GM19324 (cell line): ENCODE data around the gene MBD3L1.

Experiments
- ATAC-seq: cut with Tn5 transposase; IDR thresholded peaks from one replicate; pipeline ENCODE4 v1.9.1; 2021; ENCODE audit warnings: mild to moderate bottlenecking, moderate library complexity; ENCODE audit not compliant: unreplicated experiment, low FRiP score

Gene MBD3L1

DNA sequence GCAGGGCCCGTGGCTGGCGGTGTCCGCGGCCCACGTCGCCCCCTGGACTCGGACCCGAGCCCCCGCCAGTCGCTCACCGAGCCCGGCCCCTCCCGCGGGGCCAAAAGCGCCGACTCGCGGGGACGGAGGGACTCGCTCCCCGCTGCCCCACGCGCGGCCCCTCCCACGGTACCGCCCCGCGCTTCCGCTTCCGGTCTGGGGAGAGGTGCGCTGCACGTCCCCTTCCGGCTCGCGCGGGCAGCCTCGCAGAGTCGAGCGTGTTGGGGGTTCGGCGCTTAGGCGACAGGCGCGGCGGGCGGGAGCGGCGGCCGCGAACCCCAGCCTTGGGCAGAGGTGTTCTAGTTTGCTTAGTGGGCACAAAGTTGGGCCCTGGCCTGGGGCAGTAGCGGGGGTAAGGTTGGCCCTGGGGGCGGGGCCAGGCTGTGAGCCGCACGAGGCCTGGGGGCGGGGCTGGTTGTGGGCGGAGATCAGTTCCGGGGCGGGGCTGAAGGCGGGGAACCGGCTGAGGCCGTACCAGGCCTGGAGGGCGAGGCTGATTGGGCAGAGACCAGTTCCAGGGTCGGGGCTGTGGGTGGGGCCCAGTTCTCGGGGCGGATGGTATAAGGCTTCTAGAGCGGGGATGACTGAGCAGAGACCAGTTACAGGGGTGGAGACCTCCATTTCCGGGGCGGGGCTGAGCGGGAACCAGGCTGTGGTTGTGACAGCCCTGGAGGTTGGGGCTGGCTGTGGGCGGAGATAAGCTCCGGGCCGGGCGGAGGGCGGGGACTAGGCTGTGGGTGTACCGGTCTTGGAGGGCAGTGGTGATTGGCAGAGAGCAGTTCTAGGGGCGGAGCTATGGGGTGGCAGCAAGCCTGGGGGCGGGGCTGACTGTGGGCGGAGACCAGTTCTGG, at the start of gene MBD3L1, which contains the start of gene ZNF558:
Gene MBD3L1, plus strand, starts transcription at position 246 of the 890 bp plus-strand sequence. CDS start 10,302 bp downstream, outside the sequence.
Gene ZNF558, minus strand, starts transcription at position 173 of the 890 bp plus-strand sequence. CDS start 9,645 bp downstream, outside the sequence.
- ATAC-seq: no peak

DNA sequence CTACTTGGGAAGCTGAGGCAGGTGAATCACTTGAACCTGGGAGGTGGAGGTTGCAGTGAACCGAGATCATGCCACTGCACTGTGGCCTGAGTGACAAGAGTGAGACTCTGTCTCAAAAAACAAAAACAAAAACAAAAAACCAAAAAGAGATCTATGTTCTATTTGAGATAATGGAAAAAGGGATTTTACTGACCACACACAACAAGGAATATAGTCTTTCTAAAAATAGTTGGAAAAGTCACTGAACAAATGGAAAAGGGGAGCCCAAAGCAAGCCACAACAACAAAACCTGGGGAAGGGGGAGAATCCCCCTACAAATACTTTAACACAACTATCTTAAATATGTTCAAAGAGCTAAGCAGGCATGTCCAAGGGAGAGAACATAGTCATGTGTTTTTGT, 37.4 kb upstream of the MBD3L1 start:
- ATAC-seq: no peak

DNA sequence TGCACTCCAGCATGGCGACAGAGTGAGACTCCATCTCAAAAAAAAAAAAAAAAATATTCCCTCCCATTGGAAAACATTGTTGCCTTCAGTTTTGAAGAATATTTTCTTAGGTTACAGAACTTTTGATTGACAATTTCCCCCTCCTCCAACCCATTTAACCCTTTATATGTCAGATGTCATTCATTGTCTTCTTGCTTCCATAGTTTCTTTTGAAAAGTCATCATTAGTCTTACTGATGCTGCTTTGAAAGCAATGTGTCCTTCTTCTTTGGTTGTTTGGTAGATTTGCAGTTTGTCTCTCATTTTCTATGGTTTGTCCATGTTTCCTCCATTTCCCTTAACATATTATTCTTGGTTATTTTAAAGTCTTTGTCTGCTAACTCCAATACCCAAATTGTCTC, 25.5 kb upstream of the MBD3L1 start:
- ATAC-seq: no peak

DNA sequence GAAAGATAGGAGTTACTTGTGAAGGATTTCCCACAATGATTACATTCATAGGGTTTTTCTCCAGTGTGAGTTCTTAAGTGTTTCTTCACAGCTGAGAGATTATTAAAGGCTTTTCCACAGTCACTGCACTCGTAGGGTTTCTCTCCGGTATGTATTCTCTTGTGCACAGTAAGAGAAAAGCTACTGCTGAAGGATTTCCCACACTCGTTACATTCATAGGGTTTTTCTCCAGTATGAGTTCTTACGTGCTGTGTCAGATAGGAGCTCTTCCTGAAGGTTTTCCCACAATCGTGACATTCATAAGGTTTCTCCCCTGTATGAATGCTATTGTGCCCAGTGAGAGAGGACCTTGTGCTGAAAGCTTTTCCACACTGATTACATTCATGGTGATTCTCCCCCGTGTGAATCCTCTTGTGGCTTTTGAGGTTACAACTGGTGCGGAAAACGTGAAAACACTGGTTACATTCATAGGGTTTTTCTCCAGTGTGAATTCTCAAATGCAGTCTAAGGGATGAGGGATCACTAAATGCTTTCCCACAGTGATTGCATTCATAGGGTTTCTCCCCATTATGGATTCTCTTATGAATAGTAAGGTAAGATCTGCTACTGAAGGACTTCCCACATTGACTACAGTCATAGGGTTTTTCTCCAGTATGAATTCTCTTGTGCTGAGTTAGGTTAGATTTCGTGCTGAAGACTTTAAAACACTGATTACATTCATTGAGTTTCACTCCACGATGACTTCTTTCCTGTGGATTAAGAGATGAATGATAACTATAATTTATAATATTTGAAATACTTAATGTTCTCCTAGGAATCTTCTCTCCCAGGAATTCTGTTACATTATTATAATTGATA, 20.6 kb upstream of the MBD3L1 start:
- no peak for ATAC-seq

DNA sequence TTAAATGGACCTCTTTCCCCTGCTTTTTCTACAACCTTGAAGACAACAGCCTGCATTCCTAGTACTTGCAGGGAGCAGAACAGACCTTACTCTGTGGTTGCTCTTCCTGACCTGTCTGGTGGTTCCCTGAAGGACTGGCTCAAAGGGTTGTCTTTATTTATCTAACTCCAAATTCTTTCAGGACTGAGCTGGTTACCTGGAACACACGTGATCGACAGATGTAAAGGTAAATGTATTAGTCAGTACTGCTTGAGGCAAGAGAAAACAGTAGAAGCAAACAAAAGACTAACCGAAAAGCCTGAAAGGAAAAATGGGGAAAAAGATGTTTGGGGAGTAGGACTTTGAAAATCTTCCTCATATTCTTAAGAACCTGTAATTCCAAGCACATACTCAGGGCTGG, 18.0 kb upstream of the MBD3L1 start:
- ATAC-seq: no peak

DNA sequence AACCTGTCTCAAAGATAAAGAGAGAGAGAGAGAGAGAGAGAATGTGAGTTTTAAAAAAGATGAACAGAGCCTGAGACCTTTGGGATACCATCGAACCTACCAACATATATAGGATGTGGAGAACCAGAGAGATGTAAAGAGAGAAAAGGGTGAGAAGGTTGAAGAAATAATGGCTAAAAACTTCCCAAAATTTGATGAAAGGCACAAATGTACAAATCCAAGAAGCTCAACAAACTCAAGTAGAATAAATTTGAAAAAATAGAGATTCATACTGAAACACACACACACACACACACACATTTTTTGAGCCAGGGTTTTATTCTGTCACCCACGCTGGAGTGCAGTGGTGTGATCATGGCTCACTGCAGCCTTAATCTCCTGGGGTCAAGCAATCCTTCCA, 16.4 kb upstream of the MBD3L1 start:
- ATAC-seq: no peak

DNA sequence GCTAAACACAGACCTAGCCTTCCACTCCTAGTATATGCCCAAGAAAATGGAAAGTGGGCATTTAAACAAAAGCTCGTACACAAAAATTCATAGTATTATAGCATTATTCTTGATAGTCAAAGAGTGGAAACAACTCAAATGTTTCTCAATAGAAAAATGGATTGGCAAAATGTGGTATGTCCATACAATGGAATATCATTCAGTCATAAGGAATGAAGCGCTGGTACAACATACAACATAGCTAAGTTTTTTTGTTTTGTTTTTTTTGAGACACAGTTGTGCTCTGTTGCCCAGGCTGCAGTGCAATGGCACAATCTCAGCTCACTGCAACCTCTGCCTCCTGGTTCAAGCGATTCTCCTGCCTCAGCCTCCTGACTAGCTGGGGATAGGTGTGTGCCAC, 11.9 kb upstream of the MBD3L1 start:
- no peak for ATAC-seq

DNA sequence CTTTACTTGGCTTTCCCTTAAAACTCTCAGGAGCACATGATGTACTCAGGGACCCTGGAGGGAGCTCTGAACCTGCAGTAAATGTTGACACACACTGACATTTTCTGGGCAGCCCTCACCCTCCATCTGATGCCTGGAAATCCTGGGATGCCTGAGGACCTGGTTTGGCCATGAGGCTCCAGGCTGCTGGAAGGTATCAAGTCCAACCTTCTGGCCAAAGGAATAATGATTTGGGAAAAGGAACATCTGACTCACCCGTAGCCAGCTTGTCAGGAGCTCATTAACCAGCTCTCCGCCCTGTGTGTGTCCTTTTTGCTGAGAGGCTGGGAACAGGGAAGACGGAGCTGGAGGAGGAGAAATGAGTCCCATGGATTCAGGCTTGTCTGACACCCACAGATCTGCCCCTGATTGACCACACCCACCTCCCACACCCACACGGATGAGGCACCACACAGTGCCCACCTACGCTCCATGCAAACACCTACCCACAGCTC, 10.4 kb upstream of the MBD3L1 start:
- ATAC-seq: no peak

DNA sequence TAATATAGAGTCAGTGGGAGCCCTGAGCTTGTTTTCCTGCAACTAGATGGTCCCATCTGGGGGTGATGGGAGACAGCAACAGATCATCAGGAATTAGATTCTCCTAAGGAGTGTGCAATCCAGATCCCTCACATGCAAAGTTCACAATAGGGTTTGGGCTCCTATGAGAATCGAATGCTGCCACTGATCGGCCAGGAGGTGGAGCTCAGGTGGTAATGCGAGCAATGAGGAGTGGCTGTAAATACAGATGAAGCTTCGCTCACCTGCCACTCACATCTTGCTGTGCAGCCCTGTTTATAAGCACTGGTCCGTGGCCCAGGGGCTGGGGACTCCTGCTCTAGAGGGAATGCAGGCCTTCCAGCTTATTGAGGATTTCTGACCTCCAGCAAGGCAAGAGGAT, 5.8 kb upstream of the MBD3L1 start:
- ATAC-seq: no peak

DNA sequence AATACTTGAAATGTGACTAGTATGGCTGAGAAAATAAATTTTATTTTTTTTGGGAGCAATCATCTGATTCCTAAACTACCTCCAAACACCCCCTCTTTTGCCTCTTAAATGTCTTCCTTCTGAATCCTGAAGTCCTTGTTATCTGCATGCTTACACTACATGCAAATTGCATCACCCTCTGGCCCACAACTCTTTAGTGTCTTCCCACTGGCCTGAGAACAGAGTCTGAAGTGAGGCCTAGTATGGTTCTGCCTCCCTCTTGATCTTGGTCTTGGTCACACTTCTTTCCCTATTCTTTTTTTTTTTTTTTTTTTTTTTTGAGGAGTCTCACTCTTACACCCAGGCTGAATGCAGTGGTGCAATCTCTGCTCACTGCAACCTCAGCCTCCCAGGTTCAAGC, 4.9 kb upstream of the MBD3L1 start:
- ATAC-seq: no peak

DNA sequence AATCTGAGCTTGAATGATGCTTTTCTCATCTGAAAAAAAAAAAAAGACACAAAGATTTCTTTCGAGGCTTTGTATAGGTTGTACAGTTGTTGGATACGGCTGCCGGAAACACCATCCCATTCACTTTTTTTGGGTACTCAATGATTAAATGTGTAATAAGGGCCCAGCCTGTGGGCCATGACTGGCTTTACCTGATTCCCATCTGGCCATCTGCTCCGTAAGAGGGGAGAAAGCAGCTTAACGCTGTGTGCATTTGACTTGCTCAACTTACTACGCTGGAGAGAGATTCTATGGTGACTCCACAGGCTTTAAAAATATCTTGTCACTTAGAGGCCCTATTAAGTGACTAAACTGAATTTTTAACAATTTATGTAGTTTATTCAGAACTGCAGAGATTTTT, 804 bp upstream of the MBD3L1 start:
- ATAC-seq: no peak

DNA sequence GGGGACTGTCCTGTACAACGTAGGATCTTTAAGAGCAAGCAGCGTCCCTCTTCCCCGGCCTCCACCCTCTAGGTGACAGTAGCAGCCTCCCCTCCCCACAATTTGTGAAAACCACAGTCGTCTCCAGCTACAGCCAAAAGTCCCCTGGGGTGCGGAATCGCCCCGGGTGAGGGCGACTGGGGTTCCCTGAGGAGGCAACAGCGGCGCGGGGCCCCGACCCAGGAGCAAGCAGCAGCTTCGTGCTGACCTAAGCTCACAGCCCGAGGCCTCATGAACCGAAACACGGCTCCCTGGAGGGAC, 395 bp upstream of the MBD3L1 start:
- no peak for ATAC-seq

DNA sequence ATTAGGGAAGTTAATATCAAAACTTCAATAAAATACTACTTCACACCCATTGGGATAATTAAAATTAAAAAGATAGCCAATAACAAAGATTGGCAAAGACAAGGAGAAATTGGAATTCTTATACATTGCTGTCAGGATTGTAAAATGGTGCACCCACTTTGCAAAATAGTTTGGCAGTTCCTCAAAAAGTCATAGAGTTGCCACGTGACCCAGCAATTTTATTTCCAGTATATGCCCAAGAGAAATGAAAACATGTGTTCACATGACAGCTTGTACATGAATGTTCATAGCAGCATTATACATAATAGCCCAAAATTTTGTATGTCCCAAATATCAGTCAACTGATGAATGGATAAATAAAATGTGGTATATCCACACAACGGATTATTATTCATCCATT, 3.3 kb downstream of the MBD3L1 start:
- no peak for ATAC-seq

DNA sequence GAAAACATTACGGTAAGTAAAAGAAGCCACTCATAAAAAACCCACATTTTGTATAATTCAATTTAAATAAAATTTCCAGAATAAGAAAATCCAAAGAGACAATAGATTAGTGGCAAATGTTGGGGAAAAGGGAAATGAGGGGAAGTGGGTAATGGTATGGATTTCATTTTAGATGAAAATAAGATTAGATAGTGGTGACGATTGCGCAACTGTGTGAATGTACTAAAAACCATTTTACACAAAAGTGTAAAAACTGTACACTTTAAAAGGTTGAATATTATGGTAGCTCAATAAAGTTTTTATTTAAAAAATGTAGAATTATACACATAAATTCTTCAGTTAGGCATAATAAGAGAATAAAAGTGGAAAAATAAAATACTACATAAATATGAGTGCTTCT, 3.7 kb downstream of the MBD3L1 start:
- ATAC-seq: no peak

DNA sequence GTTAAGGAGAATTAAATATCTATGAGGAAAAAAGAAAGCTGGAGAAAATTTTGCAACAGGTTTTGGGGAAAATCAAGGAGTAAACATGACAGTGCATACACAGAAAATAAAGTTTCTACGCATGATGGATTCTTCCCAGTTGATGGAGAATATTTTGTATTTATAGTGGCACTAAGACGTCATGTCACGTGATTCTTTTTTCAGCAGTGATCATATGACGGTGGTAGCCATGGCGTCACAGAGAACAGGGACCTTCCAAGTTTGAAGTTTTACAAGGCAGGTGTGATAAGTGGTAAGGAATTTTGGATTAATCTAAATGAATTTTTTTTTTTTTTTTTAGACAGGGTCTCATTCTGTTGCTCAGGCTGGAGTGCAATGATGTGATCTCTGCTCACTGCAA, 8.5 kb downstream of the MBD3L1 start:
- ATAC-seq: no peak

DNA sequence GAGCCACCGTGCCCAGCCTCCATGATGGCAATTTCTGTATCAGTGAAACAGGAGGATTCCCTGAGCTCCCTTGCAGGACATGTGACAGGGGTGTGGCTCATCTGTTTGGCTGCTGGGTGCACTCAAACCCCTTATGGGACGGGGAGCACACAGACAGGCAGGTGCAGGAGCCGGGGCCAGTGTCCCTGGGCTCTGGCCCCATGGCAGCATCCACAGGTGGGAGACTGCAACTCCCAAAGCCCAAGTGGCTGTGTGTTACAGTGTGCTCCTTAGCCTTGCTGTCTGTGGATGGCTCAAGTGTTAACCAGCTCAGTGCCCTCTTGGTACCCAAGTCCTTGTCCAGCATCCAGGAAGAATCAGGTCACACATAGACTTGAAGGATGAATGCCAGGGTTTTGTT, 14.6 kb downstream of the MBD3L1 start:
- ATAC-seq: no peak

DNA sequence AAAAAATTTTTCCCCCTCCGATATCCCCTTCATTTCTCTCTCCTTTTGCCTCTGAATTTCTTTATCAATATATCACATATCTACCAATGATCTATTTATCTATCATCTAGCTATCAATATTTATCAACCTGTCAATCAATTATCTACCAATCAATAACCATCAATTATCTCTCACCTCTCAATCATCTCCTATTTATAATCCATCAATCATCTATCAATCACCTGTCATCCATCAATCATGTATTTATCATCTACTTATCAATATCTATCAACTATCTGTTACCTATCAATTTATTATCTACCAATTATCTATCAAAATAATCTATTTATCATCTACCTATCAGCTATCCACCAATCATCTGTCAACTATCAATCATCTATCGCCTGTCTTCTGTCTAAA, 17.1 kb downstream of the MBD3L1 start:
- ATAC-seq: no peak

DNA sequence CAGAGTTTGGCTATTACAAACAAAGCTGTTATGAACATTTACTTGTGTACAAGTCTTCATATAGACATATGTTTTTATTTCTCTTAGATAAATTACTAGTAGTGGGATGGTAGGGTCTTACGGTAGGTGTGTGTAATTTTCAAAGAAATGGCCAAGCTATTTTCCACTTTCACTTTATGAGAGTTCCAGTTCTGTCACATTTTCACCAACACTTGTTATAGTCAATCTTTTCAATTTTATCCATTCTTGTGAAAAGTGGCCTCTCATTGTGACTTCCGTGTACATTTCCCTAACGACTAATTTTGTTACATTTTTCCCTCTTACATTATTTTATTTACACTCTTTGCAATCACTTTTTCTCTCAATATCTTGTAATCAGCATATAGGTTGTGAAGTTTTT, 18.3 kb downstream of the MBD3L1 start:
- no peak for ATAC-seq

DNA sequence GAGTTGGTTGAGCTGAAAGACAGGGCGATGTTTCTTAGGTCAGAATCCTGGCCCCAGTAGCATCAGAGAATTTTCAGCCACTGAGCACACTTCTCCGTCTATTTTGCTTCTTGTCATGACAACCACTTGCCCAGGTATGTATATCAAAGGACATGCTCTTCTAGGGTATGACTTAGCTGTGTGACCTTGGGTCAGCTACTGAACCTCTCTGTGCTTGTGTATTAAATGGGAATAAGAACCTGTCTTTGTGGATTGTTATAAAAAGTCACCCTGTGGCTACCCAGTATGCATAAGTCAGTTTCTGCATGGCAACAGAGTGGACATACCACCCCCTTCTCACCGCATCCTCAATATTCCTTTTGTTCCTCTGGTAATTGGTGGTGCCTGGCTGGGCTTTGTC, 26.1 kb downstream of the MBD3L1 start:
- ATAC-seq: no peak

DNA sequence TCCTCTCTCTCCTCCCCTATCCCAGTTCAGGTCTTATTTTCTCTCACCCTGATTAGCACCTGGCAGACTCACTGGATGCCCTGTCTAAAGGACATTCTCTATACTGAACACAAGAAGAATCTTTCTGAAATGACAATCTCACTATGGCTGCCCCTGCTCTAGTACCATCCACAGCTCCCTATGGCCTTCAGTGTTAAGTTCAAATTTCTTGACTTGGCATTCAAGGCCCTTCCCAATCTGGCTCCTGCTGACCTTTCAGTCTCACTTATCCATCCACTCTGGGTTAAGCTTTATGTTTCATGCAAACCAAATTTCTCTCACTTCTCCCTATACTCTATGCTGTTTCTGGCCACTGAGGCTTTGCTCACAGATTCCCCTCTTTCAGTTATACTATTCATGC, 34.2 kb downstream of the MBD3L1 start:
- no peak for ATAC-seq

DNA sequence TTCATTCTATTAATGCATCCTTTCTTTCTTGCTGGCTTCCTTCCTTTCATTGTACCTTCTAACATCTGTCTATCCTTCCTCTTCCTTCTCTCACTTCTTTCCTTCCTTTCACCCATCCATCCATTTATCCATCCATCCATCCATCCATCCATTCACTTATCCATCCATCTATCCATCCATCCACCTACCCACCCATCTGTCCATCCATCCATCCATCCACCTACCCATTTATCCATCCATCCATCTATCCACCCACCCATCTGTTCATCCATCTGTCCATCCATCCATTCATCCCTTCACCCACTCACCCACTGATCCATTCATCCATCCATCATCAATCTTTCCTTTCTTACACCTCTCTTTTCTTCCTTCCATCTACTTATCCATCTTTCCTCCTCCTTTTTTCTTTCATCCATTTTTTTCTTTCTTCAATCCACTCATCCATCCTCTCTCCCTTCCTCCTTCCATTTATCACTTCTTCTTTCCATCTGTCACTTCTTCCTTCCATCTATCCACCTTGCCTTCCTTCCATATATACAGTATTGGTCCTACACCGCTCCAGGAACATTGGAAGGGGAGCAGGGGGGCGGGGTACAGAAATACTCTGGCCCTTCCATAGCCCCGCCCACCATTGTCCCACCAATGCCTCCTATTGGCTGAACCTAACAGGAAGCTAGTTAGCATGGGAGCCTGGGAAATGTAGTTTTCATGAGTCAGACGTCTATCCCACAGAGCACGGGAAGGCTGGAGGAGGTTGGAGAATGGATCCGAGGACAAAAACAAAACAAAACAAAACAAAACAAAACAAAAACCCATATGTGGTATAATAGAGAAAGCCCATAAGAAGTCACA, 45.9 kb downstream of the MBD3L1 start:
- ATAC-seq: no peak
